Hematopoietic multipotent progenitor cell treated with erythropoietin and hydrocortisone succinate and interleukin-3 and kit ligand, for 6 days (in vitro differentiated cells): ENCODE results near the gene CARS1.
A peak's percentile ranks its signal among the peaks of the same experiment; 100 is the strongest.

Source experiments
- DNase-seq: peaks from one replicate; pipeline ENCODE4 v3.0.0-alpha.2; 2015

CARS1 gene

DNA sequence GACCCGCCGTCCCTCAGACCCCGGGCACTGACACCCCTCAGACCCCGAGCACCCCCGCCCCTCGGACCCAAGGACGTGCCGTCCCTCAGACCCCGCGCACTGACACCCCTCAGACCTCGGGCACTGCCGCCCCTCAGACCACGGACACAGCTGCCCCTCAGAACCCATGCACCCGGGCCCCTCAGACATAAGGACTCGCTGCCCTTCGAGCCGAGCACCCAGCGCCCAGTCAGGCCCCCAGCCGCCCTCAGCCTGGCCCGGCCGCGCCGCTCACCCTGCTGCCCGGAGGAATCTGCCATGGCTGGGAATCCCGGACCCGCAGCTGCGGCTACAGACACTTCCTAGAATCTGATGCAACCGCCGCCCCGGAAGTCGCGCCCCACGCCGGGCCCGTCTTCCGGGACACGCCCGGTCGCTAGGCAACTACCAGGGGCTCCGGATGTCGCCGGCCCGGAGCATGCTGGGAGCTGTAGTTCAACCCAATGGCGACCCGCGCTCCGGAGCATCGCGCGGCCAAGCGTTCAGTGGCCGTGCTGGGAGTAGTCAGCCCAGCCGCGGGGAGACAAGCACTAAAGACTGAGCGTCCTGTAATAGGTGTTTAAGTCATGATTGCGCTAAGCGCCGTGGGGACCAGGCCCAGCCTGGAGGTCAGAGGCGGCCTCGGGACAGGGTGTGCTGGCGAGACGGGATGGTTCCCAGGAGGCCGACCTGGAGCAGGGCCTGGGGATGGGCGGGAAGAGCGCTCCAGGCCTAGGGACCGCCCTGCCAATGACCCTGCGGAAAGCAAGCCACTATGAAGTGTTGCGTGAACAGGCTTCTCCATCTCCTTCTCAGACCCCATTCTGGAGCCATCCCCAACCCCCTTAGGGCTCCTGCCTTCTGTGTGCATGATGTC is at the start of gene CARS1:
CARS1 (minus strand) TSS at position 355 of the 895 bp plus-strand sequence; CDS start at position 299, 56 bp downstream.
- DNase-seq: peak; percentile 96

DNA sequence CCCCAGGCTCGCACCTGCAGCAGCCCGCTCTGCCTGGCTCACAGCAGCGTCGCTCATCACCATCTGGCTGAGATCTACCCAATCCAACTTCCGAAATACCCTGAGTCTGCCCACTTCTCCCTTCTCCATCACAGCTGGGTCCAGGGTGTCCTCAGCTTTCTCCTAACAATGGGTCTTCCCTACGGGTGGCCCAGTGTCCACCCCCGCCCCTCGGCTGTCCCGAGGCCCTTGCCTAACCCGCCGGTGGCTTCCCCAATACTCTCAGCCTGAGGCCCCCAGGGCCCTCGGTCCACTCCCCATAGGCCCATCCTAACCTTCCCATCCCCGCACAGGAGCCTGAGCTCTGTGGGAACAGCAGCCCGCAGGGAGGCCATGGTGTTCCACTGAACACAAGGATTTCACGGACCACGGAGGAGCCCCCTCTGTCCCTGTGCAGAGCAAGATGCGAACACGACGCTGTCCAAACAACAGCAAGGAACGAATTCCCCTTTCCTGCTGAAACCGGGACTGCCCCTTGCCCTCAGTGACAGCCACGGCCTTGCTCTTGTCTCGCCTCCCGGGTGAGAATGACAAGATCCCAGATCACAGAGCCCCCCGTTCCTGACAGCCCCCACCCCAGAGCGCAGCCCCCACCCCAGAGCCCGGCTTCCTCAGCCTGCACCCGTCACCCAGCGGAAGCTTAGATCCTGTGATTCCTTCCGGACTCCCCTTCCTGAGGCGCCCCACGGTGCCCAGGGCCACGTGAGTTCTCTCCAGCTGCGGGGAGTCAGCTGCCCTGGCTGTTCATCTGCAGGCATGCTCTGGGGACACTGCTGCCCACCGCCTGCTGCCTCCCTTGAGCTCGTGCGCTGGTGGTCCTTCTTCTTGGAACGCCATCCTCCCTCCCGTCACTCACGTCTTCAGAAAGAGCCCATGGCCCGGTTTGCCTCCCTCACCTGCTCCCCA is 48.8 kb upstream of the CARS1 start:
- DNase-seq: no peak

DNA sequence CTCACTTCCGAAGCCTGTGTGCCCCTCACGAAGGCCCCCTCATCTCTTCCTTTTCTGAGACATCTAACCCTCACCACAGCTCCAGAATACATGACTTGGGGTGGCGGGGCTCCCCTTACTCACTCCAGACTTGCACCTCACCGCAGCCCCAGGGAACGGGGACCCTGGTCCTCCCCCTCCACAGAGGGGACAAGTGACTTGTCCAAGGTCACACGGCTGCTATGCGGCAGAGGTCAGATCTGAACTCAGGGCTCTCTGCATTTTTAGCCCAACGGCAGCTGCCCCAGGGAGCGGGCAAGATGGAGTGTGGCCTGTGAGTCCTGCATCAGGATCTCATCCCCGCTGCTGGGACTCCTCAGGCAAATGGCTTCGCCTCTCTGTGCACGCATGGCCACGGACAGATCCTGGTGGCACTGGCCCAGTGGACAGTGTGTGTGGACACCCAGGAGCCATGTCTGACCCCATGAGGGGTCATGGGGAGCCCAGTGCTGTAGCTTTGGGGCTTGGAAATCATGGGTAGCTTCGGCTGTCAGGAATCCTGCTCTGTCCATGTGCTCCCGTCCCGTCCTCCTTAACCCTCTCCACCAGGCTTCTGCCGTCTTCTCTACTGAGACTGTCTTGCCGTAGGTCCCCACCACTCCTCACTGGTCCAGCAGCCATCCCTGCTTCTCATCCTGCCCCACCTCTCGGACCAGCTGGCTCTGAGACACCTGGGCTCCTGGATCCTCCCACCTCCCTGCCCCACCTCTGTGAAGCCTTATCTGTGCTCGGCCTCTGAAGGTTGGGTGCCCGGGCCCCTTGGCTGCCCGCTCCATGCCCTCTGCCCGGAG is 48.0 kb upstream of the CARS1 start:
- DNase-seq: no peak

DNA sequence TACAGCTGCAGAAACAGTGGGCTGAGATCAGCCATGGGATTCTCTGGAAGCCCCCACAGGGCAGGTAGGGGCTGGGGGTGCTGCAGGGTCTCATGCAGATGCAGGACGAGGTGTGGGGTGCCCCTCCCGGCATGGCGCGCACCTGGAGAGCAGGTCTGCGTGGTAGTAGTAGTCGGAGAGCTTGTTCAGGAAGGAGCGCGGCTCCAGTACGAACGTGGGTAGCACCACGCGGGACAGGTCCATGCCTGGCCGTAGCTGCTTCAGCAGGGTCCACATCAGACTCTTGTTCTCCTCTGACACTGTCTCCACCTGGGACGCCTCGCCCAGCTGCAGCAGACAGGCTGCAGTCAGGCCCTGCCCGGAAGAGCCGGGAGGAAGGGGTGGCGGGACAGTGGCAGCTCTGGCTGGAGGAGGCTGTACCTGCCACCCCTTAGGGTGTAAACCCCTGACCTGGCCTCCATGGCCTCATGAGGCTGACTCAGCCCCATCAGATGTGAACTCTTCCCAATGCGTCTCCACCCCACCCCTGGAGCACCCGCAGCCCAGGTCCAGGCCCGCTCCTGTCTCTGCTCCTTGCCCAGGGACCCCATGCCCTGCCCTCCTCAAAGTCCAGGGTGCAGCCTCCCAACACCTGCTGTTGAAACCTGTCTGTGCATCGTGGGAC is 47.0 kb upstream of the CARS1 start:
- no peak for DNase-seq

DNA sequence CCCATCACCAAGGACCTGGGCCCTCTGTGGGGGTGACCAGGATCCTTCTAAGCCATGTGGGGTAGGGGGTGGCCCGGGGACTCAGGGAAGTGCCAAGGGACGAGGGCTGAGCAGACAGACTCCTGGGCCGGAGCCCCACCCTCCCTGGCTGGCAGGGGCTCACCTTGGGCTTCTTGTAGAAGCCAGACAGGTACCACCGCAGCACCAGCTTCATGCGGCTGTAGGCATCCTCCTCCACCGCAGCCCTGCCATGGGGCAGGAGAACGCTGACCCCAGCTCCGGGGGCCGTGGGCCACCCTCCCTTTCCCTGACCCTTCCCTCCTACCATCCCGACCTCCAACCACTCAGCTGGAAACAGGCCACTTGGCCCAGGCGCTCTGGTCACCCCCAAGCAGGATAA is 45.9 kb upstream of the CARS1 start:
- no peak for DNase-seq

DNA sequence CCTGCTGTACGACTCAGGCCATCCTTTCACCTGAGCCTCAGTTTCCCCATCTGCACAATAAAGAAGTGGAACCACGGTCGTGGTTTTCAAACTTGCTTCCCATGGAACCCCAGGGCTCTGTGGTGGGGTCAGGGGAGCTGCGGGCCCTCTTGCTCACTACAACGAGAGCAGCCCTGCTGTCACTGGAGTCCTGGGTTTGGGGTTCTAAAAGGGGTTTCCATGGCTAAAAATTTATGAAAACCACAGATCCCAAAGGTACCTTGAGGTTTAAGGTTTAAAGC is 45.4 kb upstream of the CARS1 start:
- no peak for DNase-seq

DNA sequence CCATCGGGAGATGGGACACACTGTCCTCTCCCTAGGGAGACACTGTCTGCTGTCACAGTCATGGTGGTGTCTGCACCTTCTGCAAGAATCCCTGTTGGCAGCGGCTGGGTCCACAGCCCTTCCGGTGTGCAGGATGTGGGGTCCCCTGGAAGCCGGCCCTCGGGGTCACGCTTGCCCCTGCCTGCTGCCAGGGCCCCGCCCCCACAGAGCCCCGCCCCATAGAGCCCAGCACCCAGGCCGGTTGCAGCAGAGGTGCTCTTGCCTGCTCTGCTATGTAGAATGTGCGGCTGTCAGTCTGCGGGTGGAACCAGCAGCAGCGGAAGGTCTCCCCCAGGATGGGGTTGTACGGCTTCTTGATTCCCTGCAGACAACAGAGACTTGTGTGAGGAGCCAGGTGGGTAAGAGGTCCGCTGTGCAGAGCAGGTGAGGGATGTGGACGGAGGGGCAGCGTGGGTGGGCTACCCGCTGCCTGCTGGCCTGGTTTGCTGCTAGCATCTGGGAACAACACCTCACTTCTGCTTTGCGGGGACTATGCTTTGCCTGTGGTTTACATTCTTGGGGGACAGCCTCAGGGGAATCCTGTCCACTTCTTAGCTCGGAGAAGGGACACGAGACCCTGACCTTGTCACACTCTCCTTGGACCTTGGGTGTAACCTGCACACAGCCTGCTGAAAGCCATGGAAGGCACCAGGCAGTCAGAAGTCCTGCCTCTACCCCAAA is 44.9 kb upstream of the CARS1 start:
- no peak for DNase-seq

DNA sequence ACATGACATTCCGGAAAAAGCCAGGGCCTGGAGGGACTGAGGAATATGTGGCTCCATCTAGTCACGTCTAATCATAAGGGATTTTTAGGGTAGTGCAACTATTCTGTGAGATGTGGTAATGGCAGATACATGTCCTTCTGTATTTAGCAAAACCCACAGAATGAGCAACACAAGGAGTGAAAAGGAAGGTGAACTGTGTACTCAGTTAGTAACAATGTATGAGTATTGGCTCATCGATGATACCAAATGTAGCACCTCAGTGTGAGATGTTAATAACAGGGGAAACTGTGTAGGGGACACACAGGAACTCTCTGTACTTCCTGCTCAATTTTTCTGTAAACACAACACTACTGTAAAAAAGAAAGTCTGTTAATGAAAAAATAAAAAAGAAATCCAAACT is 42.0 kb upstream of the CARS1 start:
- no peak for DNase-seq

DNA sequence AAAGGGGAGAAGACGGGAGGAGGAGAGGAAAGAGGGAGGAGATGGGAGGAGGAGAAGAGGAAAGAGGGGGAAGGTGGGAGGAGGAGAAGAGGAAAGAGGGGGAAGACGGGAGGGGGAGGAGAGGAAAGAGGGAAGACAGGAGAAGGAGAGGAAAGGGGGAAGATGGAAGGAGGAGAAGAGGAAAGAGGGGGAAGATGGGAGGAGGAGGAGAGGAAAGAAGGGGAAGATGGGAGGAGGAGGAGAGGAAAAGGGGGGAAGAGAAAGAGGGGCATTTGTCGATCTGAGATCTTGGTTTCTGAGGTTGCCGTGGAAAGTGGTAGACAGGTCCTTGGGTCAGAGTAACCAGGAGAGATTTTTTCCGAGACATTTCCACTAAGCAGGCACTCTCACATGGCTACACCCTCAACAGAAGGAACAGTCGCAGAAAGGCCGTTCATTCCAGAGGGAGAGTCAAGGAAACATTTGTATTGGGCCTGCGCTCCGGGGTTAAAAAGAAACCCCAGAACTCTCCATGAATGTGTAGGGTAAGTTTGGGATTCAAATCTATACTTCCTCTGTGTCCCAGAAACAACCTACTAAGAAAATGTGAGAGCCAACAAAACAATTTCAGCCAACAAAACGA is 39.8 kb upstream of the CARS1 start:
- DNase-seq: no peak

DNA sequence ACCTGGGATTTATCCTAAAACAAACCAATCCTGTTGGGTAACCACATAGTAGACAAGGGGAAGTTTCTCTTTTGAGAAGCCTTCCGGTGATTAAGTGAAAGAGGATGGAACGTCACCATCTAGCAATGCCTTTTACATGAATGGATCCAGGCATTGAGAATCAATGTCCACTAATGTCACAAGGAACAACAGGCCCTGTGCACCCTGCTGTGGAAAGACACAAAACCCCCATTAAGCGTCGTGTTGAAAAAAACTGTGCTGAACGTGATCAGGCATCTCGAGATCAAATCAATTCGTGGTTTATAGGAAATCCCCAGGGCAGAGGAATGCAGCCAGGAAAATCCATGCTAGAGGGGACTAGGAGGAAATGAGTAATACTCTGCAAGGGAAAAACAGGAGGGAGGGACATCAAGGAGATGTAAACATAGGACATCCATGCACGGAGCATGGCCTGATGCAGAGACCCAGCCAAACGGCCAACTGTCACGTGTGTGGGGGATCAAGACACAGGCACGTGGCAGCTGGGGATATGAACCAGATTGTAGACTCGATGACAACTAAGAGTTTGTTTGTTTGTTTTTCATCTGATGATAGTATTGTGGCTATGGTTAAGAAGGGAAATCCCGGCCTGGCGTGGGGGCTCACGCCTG is 38.6 kb upstream of the CARS1 start:
- DNase-seq: no peak

DNA sequence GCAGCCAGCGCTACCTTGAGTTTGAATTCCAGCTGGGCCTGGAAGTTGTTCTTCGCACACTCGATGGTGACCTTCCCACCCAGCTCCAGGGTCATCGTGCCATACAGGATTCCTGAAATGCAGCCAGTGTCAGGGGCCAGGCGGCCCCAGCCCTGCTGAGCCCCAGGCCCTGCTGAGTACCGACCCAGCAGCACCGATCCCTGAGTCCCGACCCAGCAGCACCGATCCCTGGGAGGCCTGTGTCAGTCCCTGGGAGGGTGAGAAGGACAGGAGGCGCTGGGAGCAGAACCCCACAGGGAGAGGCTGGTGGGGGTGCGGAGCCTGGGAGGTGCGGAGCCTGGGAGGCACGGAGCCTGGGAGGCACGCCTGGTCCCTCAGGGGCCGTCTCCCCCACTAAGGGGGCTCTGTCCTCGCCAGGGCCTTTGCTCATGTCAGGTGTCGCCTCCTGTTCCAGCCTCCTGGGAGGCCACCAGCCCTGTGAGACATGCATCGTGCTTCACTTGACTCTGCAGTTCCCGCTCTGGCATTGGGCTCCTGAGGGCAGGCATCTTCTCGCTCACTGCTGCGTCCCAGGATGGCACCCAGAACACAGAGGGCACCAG is 37.1 kb upstream of the CARS1 start:
- DNase-seq: no peak

DNA sequence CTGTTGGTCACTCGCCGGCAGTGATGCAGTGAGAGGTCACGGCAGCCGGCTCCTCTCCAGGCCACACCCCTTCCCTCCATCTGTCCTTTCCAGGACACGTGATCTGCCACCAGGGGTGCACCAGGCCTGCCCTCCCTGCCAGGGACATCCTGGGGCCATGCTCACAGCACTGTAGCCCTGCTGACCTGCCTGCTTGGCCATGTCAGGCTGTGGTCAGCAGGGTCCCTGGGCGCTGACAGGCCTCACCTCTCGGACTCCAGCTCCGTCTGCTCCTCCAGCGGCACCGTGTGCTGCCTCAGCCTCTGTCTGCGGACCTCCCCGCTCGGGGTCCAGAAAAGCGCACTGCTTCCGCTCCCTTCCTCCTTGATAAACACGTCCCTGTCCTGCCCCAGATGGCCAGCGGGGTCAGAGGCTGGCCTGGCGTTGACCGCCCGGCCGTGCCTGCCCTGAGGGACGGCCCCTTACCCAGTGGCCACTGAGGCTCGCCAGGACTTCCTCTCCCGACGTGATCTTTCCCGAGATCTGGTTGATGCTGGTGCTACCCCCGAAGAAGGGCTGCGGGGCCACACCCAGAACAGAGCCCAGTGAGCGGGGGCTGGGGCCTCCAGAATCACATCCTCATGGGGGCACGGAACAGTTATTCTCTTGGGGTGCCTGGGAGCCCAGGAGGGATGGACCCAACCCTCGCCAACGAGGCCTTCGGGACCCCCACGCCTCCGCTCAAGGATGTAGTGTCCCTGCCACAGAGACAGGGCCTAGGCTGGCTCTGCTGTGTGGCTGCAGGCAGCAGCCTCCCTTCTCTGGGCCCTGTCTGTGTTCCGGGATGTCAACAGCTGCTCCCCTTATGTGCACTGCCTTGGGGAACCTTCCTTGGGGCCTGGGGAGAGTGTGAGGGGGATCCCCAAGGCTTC is 36.3 kb upstream of the CARS1 start:
- no peak for DNase-seq

DNA sequence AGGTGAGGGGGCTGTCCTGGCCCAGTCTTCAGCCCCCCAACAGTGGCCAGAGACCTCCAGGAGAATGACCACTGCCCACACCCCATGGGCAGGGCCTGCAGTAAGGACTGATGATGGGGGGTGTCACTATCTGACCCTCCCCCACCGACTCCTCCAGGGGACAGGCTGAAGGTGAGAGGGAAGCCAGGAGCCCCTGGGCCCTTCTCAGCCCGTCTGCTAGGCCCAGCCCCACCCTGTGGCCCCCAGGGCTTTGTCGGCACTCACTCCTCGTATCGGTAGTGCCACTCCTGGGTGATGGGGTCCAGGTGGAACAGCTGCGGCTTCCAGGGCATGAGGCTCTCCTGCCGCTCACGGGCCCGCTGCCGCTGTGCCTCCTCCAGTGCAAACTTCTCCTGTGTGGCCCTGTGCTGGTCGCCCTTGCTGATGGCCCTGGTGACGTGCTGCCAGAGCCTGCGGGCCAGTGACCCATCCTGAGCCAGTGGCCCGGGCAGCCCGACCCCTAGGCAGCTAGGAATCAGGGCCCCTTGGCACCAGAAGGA is 35.4 kb upstream of the CARS1 start:
- no peak for DNase-seq

DNA sequence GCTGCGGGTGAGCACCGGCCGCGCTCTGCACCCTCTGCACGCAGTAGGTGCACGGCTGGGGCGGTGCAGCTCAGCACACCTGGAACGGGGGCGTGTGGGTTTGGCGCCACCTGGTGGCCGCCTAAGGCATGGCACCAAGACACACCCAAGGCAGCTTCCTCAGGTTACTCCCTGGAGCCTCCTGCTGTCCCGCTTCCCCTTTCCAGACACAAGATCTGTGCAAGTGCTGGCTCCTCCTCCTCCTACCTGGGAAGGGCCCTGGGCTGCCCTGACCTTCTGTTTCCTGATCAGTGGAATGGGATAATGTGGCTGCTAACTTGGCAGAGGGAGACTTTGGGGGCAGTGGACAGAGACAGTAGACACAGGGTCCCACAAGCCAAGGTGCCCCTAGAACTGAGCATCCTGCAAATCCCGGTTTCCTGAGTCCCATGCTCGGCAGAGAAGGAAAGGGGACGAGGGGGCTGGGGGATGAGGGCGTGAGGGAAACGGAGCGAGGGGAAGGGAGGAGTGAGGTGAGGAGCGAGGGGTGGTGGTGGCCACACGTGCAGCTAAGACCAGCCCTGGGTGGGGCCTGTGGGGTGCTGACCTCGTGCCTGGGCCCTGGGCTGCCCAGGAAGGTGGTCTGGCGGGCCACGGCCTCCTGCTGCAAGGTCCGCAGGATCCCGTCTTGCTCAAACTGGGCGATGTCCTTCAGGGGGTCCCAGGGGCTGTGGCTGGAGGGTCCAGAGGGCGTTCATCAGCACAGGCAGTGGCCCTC is 34.8 kb upstream of the CARS1 start:
- DNase-seq: peak; percentile 61

DNA sequence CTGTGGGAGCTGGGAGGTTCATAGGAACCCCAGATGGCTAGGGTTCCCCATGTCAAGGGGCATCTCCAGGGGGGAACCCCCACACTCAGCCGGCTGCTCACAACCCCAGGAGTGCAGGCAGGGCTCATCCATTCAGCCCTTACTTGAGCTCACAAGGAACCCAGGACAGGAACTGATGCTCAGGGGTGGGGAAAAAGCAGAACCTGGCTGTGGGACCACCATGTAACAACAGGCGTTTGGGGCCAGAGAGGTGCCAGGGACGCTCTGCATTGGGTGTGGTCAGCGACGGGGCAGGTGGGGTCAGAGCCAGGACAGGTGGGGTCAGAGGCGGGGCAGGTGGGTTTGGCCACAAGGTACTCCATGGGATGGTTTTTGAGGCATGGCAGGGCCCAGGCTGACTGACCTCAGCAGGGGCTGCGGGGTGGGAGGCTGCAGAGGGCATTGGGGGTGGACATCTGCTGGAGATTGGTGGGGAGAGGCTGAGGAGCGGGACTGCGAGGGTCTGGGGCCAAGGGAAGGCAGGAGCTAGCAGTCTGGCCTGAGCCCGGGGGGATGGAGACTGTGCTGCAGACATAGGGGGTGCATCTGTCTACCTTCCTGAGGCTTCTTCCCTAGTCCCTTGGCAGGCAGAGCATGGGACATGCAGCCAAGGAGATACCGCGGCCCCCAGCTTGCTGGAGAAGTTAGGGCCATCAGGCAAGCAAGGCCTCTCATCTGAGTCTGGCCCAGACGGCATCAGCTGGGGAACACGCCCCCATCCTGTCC is 34.0 kb upstream of the CARS1 start:
- no peak for DNase-seq

DNA sequence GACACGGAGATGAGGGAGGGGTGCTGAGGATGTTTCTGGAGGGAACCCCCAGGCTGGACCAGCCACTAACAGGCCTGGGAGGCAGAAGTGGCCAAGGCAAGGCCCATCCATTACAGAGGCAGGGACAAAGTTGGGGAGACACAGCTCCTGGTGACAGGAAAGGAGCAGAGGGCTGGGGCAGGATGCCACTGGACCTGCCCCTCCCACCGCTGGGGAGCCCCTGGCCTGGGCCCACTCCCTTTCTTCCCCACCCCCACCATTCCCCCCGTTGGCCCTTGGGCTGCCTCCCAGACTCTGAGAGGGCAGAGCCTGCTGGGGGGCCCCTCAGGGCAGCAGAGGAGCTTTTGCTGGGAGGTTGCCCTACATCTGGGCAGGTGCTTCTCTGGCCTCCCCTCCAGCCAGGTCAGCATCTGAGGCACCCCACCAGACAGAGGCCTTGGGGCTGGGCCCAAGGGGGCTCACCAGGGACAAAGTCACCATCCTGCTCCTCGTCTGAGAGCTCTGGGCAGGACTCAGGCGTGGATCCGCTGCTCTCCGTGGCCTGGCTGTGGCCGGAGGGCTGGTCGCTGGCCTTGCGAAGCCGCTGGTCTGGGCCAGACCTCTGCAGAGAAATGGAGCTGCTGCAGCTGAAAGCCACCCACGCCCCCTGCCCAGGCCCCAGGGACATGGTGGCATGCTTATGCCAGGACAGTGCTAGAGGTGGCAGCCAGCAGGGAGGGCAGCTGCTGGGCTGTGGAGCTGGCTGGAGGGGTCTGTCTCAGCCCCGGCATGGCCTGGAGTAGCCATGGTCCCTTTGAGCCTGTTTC is 33.1 kb upstream of the CARS1 start:
- no peak for DNase-seq
